Right ventricle myocardium inferior (tissue), 1 donor: ENCODE data around the gene MRC2. TPM values are rescaled to one million over a fixed set of nuclear protein-coding genes. Genes with fewer than 3 reads are reported as not detected.

ENCODE experiments used
- ATAC-seq: fragments of 200-7000 bp; cut with Tn5 transposase; one replicate; pipeline ENCODE4 v1.9.1; 2020; ENCODE audit warnings: mild to moderate bottlenecking, moderate library complexity
- DNase-seq: peaks from one replicate; pipeline ENCODE4 v3.0.0; 2021; ENCODE audit errors: missing footprints
- intact Hi-C: fragments of 100-400 bp; cut with DNase I; formaldehyde crosslinking; loops from one replicate; pipeline ENCODE4 v1.11.0; 2022
- total RNA-seq: library from RNA; stranded (reverse); fragmentation: NEBNext Ultra II Directional; extraction: Animal tissue kit (Norgen Biotek cat#: 25700); gene quantifications from one replicate; pipeline ENCODE4 v1.2.1, GENCODE V29; 2021
- donor health status: DM: no; HTN: yes; CAD: no; lungs with severe emphysema.

The MRC2 gene
- total RNA-seq, 1 donor from 2014 or later = 33.8 TPM

DNA sequence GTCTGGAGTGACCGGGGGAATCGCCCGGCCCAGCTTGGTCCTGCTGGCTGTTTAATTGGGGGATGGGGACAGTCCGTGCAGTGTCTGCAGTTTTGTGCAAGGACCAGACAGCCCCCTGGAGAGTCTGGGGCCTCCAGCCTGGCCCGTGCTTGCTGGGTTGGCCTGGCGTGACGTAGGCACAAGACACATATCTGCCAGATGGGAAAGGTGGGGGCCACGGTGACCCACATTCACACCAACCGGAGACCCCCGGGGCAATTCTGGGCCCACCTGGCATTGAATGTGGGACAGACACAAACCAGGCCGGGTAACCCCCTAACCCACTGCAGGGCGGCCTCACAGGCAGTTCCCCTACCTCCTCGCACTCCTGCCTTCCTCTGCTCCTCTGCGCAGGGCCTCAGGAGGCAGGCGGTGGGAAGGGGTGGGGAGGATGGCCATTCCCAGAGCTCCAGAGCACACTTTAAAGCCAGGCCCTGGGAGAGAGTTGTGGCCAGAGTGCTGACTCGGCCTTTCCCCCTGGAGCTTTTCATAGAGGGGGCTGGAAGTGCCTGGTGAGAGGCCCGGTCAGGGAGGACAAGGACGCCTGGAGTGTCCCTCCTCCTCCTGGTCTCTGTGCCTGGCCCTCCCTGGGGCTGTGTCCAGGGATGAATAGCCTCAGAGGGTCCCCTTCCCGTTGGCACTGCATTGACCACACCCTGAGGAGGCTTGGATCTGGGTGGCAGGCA is 1.5 kb downstream of the MRC2 start:
- intact Hi-C loops = no loop called here
- ATAC-seq = no peak
- DNase-seq = no peak

DNA sequence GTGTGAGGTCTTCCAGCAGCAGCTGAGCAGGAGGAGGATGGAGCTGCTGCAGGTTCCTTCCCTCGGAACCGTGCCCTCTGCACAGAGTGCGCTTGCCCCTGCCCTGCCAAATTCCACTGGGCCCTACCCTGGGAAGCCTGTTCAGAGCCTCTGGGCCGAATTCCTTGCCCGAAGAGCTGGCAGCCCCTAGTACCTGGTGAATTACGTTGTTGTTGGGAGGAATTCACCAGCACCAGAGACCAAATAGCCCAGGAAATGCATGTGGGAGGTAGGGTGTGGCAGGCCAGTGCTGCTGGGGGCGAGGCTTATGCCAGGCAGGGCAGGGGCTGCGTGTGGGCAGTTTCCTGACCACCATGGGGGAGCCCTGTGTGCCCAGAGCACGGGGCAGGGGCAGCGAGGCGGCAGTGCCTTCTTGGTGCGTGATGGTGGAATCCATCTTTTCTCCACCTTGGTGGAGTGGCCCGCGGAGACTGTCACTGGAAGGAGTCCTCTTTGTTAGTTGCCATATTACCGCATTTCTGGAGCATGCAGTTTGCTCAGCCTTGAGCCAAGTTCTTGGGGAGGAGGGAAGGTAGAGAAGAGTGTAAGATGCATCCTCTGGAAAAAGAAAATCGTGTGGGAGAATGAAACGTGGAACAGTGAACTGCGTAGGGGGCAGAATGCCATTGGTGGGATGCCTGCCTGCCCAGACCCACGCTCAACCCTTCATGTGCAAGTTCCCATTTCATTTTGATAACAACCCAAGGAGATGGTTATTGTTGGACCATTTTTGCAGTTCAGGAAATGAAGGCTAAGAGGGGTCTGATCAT is 2.3 kb downstream of the MRC2 start:
- intact Hi-C loops = no loop called here
- ATAC-seq (no peak), DNase-seq (no peak)

DNA sequence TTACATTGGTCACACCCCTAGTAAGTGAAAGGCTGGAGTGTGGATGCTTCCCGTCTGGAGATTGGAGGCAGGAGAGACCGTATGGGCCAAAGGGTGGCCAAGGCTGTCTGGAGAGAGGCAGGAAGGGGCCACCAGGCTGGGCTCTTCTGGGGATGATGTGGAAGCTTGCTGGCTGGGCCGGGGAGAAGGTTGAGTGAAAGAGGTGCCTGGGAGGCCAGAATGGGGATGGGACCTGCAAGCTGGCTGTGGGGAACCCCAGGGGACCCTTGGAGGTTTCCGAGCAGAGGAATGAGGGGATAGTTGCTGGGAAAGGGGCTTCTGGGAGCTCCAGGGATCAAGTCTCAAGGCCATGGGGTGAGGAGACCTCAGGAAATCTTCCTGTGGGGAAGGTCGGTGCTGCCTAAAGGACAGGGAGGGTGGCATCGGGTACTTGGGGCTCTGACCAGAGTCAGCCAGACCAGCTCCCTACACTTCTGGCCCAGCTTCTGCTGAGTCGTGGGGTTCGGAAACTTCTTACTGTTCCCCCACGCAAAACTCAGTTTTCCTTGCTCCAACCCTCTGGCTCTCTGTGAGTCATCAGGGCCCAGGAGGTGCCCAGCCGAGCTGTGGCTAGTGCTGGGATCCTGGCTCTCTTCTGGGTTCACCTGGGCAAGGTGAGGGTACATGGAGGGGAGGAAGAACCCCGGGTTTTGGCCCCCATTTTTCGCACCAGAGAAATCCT is 3.1 kb downstream of the MRC2 start:
- ATAC-seq (no peak), DNase-seq (no peak)
- intact Hi-C loops = no loop called here

DNA sequence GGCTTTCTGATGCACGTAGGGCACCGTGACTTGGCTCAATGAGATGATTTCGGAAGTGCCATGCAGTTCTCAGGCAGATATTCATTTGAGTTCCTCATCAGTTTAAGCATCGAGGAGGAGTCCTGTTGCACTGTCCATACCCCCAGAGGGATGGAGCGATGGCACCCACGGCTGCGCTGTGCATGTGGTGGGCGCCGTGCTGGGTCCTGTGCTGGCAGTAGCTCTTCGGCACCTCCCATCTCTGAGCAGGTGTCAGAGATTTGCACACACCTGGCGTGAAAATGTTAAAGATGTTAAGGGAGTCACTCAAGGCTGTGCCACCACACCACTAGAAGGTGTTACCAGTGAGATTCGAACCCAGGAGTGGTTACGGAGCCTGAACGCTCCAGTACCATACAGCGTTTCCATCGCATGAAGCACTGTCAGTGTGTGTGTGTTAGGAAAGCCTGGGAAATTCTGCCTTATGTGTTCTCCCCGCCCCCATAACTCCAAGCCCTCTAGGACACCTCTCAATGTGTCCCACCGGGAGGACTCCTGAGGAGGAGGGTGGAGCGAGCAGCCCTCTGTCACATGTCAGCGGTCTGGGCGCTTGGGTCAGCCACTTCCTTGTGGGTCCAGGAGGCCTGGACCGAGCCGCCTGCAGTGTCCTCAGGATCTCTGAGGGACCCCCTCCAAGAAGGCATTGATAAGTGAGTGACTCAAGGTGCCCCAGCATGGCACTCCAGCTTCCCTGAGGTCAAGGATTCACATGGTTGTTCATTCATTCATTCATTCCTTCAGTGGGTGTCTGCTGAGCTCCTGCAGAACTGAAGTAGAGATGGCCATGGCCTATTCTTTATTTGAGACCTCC is 3.8 kb downstream of the MRC2 start:
- no peak for ATAC-seq
- intact Hi-C loops = no loop called here

DNA sequence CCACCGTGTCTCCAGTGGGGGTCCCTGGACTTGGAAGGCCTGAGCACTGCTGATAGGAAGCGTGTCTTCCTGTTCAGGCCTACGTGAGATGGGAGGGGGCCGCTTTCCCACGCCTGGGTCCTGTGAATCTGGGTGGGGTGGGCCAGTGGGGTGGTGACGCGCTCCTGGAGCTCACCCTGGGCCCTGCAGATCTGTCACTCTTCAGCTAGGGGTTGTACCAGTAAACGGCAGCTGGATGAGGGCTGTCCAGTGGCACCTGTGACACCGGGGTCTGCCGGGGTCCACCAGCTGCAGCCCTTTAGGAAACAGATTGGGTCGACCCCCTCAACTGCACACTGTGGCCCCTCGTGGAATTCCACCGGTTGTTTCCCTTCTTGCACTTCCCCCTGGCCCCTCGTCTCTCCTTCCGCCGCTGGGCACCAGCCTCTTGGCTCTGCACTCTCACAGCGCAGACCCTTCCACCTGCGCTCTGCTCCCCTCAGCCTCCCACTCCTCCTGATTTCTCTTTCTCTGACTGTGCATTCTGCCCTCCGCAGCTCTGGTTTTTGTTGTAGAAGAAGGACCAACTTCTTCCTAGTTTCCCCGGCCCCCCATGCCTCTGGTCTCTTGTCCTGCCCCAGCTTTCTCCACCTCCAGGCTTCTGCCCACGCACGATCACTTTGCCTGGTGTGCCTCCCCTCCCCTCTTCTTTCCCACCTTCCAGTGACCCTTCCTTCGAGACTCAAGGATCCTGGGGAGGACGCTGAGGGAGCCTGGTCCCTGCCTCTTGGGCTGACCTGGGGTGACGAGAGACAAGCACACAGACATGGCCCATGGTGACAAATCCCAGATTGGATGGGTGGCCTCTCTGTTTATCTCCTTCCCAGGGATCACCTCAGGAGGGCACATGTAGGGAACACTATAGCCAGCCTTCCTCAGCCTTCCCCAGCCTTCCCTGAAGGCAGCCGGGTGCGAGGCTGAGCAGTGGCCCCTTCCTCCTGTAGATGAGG is 4.8 kb downstream of the MRC2 start:
- DNase-seq (no peak), ATAC-seq (no peak)
- intact Hi-C loops = no loop called here

More for the DNA sequence above, 3.8 kb downstream of the MRC2 start:
- DNase-seq = no peak

DNA sequence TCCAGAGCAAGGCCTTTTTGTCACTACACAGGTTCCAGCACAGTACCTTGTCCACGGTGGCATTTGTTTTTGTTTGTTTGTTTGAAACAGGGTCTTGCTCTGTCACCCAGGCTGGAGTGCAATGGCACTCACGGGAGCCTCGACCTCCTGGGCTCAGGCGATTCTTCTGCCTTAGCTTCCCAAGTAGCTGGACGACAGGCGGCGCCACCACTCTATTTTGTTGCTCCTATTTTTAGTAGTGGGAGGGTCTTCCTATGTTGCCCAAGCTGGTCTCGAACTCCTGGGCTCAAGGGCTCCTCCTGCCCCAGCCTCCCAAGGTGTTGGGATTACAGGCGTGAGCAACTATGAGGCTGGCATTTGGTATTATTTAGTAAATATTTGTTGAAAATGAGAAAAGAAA is 10.3 kb downstream of the MRC2 start:
- ATAC-seq (no peak), DNase-seq (no peak)
- intact Hi-C loops = no loop called here

DNA sequence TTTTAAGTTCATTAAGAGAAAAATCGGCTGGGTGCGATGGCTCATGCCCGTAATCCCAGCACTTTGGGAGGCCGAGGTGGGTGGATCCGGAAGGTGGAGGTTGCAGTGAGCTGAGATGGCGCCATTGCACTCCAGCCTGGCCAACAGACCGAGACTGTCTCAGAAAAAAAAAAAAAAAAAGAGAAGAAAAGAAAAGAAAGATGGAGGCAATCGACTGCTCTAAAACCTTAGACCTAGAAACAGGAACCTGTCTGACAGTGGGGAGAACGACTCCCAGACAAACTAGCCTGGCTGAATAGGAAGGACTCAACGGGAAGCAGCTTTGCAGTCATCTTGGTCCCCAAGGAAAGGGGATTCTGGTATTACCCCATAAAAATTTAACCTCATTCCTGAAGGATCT is 13.7 kb downstream of the MRC2 start:
- DNase-seq (no peak), ATAC-seq (no peak)
- intact Hi-C loops = no loop called here

DNA sequence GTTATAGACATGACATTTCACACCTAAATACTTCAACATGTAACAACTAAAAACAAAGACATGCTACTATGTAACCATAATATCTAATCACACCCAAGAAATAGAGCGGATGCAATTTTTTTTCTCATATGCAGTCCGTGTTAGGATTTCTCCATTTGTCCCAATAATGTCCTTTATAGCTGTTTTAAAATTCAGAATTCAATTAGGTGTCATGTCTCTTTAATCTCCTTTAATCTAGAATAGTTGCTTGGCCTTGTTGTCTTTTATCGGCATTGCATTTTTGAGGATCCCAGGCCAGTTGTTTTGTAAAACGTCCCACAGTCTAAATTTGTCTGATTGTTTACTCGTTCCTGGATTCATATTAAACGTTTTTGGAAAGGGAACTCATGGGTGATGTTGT is 14.5 kb downstream of the MRC2 start:
- intact Hi-C loops = no loop called here
- no peak for DNase-seq
- no peak for ATAC-seq

DNA sequence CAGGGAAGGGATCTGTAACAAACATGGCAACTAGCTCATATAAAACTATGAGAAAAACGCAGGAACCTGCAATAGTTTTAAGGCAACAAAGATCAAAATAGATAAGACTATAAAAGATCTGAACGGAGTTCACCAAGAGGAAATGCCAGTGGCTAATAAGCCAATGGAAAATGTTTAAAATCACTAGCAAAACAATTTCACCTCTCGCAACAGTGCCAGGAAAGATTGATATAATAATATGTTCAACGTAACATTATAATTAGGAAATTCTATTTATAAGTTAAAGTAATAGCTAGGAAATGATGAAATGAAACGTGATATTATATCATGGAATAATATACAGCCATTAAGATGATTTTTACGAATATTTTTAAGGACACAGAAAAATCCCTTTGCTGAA is 16.0 kb downstream of the MRC2 start:
- intact Hi-C loops = no loop called here
- ATAC-seq = no peak
- DNase-seq = no peak

DNA sequence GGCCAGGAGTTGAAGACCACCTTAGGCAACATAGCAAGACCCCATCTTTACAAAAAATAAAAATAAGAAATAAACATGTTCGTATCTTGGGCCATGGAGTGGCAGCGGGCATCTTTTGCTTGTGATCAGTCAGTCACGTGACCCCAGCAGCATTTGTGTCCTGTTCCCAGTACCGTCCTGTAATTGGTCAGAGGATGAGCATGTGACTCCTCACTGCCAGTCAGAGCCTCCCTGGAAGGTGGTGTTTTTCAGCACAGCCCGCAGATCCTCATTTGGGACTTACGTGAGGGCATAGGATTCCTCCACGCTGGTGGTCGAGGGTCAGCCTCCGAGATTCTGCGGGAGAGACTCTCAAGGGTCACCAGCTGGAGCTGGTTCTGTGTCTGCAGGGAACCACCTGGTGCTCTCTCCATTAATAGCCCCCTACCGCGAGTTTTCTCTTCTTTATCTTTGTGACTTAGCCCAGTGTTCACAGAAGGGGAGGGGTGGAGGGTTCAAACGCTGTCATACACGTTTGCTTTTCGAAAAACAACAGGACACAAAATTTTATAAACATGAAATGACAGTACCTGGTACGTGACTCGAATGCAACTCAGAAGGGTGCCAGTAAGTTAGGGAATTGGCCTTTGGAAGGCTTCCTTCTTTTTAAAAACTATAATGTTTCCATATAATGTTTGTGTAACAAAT is 17.2 kb downstream of the MRC2 start:
- intact Hi-C loops = no loop called here

DNA sequence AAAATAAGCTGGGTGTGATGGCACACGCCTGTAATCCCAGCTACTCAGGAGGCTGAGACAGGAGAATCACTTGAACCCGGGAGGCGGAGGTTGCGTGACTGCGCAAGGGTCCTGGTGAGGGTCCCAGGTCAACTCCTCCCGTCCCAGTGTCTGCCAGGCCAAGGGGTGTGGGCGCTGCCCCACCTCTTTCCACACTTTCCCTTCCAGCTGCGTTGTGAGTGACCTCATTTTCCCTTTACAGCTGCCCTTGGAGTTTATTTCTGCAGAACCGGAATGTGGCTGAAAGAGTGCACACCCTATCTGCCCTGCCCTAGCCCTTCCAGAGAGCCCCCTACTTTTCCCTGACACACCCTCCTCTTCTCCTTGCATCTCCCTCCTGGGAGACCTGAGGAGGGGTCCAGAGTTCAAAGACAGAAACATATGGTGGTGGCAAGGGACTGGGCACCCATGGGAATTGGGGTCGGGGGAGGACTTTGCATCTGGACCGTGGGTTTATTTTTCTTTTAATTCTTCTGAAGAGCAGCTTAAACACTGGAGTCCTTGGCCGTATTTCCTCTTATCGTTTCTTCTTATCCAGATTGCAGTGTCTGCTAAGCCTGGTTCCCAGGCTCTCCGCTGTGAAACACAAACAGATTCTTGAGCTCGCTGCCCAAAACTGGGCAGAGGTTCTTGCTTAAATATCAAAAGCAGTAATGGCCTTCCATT is 20.9 kb downstream of the MRC2 start:
- intact Hi-C loops = no loop called here
- ATAC-seq (peak; percentile 44), DNase-seq (no peak)

More for the DNA sequence above, 17.2 kb downstream of the MRC2 start:
- DNase-seq (no peak), ATAC-seq (no peak)

DNA sequence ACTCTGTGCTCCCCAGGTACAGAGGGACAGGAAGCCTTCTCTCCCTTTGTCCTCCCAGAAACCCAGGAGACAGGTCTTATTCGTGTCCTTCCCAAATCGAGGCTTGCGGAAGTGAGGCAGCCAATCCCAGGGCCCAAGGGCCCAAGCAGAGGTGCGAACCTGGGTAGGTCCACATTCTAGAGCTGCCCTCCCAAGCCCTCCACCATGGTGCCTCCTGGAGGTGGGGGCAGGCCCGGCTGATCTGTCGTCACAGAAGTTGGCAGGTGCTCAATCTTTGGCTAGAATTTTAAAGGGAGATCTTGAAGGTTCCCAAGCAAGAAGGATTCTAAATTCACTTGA is 21.5 kb downstream of the MRC2 start:
- ATAC-seq = no peak
- DNase-seq = no peak
- intact Hi-C loops = no loop called here

DNA sequence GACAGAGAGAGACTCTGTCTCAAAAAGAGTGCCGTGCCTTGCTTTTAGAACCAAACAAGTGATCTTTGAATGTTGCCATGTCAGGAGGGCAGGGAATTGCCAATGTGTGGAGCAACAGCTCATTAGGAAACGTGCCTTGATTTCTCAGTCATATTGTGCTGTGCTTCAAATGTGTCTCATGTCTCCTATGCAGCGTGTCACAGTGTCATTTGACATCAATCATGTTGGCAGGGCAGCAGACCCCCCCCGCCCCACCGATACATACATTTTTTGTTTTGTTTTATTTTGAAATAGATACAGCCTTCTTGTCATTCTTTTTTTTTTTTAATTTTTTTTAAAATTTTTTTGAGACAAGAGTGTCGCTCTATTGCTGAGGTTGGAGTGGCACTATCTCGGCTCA is 22.1 kb downstream of the MRC2 start:
- intact Hi-C loops = no loop called here
- ATAC-seq = no peak
- no peak for DNase-seq

DNA sequence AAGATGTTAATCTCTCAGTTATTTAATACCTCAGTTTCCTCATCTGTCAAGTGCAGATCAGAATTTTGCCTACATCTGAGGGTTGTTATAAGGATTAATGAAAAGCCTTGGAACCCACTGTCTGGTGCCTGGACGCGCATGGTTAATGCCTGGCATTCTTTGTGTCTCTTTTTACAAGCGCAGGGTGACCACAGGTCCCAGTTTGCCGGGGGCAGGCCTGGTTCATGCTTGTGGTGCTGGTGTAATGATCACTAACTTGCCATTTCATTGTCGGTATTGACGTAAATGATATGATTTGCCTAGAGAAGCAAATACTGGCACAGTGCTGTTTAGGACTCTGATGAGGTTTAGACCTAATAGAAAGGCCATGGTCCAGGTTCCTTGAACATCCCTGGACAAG is 23.1 kb downstream of the MRC2 start:
- intact Hi-C loops = no loop called here
- DNase-seq = no peak
- ATAC-seq = no peak

DNA sequence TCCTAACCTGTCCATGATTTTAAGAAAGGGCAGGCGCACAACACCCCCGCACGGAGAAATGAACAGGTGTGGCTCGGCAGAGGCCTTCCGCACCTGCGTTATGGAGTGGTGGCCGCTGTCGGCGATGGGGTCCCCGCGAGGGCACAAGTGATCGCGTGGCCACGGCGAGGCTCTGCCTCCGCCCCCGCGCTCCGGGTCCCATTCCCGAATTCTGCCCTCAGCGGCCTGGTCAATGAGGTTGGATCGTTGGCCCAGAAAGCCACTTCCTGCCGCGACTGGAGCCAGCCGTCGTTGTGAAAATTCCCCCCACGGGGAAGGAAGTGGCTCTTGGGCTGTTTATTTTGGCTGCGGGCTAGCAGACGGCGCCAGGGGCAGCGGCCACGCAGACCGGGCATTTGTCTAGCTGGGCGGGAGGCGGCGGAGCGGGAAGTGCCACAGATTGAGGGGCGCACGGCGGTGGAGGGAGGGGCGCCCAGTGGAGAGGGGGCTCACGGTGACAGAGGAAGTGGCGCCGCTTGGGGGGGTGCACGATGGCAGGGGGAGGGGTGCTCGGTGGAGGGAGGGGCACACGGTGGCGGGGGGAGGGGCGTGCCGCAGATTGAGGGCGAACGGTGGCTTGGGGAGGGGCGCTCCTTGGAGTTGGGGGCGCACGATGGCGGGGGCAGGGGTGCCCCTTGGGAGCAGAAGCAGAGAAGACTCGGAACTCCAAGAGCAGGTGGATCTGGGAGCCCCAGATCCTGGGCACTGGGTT is 25.0 kb downstream of the MRC2 start:
- intact Hi-C loops = no loop called here
- peak; percentile 52 for ATAC-seq
- peak; percentile 84 for DNase-seq
